HG03571 (cell line): Measurements from ENCODE around the gene WHAMM.
"Not testable (repeated sequence)": the region's sequence is repeated elsewhere in the genome, so short reads cannot be mapped to it uniquely, and the experiment has no call there.

Experiments
- ATAC-seq: cut with Tn5 transposase; IDR thresholded peaks from one replicate; pipeline ENCODE4 v1.9.1; 2021; ENCODE audit not compliant: unreplicated experiment

WHAMM gene, protein sequence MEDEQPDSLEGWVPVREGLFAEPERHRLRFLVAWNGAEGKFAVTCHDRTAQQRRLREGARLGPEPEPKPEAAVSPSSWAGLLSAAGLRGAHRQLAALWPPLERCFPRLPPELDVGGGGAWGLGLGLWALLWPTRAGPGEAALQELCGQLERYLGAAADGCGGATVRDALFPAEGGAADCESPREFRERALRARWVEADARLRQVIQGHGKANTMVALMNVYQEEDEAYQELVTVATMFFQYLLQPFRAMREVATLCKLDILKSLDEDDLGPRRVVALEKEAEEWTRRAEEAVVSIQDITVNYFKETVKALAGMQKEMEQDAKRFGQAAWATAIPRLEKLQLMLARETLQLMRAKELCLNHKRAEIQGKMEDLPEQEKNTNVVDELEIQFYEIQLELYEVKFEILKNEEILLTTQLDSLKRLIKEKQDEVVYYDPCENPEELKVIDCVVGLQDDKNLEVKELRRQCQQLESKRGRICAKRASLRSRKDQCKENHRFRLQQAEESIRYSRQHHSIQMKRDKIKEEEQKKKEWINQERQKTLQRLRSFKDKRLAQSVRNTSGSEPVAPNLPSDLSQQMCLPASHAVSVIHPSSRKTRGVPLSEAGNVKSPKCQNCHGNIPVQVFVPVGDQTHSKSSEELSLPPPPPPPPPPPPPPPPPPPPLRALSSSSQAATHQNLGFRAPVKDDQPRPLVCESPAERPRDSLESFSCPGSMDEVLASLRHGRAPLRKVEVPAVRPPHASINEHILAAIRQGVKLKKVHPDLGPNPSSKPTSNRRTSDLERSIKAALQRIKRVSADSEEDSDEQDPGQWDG

DNA sequence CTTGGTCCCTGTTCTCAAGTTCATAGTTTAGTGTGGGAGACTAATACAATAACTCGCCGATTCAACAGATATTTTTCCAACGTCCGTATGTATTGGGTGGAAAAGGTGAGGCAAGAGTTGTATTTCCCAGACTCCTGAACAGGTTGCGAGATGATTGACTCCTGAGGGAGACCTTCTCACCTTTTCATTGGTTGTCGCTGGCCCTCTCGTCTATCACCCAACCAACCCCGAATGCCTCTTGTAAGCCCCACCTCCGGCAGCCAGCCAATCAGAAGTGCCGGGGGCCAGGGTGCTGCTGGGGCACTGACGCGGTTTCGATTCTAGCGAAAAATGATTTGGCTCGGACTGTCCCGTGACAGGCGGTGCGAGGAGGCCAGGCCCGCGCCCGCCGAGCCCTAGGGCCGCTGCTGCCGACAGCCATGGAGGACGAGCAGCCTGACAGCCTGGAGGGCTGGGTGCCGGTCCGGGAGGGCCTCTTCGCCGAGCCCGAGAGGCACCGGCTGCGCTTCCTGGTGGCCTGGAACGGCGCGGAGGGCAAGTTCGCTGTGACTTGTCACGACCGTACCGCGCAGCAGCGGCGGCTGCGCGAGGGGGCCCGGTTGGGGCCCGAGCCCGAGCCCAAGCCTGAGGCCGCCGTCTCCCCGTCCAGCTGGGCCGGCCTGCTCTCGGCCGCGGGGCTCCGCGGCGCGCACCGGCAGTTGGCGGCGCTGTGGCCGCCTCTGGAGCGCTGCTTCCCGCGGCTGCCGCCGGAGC, at the start of gene WHAMM:
TSS of gene WHAMM (plus strand) at position 321 of the 753 bp plus-strand sequence. CDS start at position 420, 99 bp downstream.
- ATAC-seq = peak; percentile 76

DNA sequence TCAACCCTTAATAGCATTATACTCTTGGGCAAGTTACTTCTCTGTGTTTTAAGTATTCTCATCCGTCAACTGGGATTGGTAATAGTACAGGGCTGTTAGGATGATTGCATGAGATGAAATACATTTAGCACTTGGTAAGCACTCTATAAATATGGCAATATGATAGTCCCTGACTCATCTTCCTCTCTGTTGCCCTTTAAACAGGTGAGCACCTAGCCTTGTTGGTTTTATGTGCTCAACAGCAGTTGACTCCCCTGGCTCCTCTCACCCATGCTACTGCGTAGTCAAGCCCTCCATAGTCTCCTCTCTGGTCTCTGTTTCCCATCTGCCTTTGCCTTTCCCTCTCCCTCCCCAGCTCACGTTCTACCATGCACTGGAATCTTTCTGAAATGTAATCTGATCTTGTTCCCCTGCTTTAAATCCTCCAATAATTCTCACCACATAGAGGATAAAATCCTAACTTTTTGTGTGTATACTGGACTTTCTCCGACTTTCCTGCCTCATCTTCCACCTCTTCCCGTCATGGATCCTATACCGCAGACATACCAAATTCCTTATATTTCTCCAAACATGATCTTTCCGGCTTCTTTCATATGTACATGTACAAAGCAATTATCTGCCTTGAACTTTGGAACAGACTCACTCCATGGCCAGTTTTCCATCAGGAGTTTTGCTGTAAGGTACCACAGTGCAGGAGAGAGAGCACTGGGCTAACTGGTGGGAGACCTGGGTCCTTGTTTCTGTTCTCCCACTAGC, 45.9 kb upstream of the WHAMM start:
- no peak for ATAC-seq

DNA sequence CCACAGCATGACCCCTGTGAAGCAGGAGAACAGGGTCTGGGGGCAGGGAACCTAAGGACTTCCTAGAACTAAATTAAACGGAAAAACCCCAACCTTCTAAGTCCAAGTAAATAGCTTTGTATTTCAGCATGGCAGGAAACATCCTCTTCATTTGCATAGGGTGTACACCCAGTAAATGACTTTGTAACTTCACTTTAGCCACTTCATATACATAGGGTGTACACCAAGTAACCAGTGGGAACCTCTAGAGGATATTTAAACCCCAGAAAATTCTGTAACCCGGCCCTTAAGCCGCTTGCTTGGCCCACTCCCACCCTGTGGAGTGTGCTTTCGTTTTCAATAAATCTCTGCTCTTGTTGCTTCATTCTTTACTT, 45.3 kb upstream of the WHAMM start:
- no peak for ATAC-seq

DNA sequence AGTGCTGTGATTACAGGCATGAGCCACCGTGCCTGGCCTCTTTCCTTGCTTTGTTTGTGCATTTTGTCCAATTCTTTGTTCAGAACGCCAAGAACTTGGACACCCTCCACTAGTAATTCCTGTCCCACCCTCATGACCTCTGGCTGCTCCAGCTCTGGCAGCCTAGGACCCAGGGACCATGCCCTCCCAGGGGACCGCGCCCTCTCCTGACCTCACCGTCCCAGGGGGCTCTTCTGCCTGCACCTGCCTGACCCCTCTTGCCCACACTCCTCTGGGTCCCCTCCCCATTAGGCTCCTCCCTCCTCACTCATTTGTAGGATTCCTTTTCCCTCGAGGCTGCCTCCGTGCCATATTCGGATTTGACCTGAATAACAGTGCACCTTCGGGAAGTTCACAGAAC, 44.7 kb upstream of the WHAMM start:
- no peak for ATAC-seq

DNA sequence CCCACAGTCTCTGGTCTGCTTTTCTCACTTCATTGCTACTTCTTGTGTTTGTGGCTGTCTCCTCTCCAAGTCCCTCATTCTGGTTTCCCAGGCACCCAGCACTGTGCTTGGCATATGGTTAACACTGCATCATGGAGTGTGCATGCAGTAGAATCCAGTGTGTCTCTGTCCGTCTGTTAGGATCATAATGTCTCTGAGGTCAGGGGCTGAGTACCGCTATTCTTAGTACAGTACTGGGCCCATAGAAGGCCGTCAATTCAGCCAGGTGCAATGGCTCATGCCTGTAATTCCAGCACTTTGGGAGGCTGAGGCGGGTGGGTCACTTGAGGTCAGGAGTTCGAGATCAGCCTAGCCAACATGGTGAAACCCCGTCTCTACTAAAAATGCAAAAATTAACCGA, 43.2 kb upstream of the WHAMM start:
- ATAC-seq = not testable (repeated sequence)

DNA sequence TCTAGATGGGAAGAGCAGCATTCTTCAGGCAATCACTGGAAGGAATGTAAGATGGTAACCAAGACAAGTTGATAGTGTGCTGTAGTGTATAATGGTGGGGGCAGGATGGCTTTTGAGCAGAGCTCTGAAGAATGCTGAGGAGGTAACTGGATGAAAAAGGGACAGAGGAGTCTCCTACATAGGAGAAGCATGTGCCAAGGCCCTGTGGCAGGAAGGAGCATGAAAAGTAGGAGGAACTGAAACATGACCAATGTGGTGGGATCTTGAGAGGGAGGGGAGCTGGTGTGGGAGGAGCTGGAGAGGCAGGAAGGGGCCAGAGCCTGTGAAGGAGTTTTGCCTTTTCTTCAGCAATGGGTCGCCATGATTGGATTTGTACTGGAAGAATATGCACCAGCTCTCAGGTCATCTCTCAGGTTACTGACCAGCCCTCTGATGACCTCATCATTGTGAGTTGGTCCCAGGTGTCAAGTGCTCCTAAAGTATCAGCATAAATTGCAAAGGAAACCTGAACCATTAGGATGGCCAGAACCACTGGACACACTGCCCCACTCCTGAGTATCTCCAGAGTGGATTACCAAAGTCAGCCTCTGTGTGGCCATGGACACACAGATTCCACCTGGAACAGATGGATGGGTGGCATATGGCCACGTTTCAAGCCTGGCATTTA, 42.1 kb upstream of the WHAMM start:
- ATAC-seq = no peak

DNA sequence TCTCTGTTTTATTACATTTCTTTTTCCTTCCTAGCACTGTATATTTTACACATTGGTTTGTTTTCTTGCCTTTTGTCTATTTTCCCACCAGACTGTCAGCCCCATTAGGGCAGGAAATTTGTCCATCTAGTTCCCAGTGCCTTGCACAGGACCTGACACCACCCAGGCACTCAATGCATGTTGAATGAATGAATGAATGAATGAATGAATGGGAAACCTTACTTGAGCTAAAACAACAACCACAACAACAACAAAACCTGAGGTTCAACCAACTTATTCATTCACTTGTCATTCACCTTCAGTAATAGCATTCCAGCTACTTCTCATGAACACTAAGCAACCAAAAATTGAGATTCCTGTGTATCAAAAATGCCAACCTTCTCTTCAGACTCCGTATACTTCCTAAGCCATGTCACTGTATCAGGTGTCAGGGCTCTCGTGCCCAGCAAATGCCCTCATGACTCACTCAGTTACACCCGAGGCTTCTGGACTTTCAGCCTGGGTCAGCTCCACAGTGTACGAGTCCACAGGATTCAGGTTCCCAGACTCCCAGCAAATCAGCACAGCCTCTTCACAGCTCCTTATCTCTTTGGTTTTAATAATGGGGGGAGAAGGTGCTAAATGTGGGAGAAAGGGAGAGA, 40.9 kb upstream of the WHAMM start:
- no peak for ATAC-seq

DNA sequence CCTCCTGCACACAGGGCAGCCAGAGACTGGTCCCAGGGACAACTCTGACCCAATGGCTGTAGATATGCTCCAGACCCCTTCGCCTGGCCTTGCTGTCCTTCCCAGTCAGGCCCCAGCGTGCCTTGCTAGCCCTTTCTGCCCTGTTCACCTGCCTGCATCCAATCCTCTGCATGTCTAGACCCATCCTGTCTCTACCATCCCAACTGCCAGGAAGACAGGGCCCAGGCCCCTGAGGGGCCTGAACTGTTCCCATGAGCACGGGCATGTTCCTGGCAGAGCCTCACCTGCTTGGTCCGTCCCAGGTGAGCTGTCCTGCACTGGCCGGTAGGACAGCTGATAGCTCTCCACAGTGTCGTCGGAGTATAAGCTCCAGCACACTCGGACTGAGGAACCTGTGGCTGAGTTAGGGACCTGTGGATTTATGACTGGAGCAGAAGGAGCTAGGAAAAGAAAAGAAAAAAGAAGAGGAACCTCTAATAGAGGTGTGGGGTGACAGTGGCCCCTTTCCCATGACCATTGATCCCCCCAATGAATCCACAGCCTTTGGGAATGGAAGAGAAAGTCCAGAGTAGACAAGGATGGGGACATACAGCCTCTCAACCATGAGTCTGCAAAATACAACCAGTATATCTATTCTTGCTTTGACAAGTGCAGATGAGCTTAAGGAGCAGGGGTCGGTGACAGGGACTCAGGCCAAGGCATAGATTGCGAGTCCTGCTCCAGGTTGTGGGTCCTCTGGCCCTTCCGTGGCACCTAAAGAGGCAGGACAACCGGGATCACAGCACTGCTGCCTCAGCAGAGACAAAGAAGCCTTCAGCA, 37.4 kb upstream of the WHAMM start:
- no peak for ATAC-seq

DNA sequence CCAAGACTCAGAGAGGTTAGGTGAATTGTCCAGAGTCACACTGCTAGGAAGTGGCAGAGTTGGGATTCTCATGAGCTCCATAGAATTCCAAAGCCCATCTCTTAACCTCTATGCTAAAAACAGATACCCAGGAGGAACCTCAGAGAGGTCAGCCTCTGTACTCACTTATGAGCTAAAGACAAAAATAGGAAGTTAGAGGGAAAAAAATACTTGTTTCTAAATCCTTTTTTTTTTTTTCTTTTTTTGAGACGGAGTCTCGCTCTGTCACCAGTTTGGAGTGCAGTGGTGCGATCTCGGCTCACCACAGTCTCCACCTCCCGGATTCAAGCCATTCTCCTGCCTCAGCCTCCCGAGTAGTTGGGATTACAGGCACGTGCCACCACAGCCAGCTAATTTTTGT, 34.9 kb upstream of the WHAMM start:
- ATAC-seq = no peak

DNA sequence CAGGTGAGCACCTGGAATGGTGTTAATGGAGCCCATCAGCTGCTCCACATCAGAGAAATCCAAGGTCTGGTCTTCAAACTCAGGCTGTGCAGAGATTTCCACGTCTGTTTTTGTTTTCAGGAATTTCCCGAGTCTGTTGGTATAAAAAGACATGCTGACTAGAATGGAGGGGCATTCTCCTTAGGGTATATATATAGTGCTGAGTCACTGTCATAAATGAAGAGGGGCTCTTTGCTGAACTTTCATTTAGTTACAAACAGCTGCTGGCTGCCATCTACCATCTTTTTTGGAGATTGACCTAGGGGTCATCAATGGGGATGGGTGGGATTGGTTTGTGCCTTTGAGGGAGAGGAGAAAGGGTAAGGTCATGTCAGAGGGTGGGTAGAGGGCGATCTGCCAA, 30.7 kb upstream of the WHAMM start:
- no peak for ATAC-seq

DNA sequence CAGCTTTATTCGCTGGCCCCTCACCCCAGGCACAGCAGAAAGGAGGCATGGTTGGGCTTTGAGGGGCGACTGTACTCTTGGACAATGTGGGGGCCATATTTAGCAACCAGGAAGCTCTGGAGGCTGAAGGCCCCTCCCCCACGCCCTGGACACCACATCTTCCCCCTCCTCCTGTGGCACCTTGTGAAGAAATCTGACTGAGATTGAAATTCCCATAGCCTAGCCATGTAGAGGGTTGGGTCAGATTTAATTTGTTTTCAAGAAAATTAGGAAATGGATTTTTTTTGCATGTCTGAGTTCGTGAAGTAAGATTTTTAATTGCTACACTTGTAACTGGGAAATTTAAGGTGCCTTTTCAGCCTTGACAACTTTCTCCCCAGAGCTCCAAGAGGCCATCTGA, 28.1 kb upstream of the WHAMM start:
- ATAC-seq = no peak

DNA sequence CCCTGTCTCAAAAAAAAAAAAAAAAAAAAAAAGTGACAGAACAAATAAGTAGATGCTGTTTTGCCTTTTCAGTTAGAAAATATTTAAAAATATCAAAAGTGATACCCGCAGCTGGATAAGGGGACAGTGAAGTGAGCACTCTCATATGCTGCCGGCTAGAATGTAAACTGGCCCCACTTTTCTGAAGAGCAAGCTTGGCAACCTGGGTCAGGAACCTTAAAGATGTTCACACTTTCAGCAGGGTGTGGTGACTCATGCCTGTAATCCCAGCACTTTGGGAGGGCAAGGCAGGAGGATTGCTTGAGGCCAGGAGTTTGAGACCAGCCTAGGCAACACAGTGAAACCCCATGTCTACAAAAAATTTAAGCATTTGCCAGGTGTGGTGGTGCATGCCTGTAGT, 20.9 kb upstream of the WHAMM start:
- no peak for ATAC-seq

DNA sequence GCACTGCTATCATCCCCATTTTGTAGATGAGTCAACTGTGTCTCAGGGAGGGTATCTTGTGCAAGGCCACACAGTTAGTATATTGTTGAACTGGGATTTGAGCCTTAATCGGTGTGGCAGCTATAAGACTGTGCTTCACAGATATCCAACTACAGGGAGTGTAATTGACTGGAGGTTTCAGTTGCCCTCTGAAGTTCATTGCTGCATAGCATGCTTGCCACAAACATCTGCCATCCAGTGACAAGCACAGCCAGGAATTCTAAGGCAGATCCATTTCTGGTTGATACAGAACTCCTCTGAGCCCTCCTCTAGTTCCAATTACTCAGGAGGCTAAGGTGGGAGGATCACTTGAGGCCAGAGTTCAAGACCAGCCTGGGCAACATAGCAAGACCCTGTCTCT, 19.9 kb upstream of the WHAMM start:
- ATAC-seq = no peak

DNA sequence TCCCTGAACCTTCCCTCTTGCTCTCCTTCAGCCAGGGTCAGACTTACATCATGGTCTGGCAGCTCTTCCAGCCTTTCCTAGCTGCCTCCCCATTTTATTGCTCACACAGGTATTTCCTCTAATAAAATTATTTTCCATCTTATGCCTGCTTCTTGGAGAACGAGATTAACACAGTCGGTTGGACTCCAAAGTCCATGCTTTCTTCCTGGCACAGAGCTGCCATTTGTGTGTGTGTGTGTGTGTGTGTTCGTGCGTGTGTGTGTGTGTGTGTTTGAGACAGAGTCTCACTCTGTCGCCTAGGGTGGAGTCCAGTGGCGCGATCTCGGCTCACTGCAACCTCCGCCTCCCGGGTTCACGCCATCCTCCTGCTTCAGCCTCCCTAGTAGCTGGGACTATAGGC, 19.1 kb upstream of the WHAMM start:
- no peak for ATAC-seq

DNA sequence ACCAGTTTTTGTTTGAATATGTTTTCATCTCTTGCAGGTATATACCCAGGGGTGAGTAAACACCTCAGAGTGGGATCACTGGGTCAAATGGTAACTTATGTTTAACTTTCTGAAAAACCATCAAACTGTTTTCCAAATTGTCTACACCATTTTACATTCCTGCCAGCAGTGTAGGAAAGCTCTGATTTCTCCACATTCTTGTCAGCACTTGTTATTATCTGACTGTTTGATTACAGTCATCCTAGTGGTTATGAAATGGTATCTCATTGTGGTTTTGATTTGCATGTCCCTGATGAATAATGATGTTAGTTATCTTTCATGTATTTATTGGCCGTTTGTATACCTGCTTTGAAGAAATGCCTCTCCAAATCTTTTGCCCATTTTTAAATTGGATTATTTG, 17.4 kb upstream of the WHAMM start:
- ATAC-seq = no peak

DNA sequence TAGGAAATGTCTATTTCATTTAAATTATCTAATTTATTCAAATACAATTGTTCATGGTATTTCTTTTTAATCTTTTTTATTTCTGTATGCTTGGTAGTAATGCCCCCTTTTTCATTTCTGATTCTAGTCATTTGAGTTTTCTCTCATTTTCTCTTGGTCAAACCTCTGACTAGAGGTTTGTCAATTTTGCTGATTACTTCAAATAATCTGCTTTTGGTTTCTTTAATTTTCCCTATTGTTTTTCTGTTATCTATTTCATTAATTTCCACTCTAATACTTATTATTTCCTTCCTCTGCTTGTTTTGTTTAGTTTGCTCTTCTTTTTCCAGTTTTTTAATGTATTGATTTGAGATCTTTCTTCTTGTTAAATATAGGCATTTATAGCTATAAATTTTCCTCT, 15.7 kb upstream of the WHAMM start:
- no peak for ATAC-seq

DNA sequence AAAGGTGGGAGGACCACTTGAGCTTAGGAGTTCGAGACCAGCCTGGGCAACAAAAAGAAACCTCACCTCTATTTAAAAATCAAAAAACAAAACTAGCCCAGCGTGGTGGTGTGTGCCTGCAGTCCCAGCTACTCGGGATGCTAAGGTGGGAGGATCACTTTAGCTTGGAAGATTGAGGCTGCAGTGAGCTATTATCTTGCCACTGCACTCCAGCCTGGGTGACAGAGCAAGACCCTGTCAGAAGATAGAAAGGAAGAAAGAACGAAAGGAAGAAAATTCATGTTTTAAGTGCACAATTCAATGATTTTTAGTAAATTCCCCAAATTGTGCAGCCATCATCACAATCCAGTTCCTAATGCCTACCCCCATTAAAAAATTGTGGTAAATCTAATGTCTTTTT, 11.3 kb upstream of the WHAMM start:
- ATAC-seq = no peak

DNA sequence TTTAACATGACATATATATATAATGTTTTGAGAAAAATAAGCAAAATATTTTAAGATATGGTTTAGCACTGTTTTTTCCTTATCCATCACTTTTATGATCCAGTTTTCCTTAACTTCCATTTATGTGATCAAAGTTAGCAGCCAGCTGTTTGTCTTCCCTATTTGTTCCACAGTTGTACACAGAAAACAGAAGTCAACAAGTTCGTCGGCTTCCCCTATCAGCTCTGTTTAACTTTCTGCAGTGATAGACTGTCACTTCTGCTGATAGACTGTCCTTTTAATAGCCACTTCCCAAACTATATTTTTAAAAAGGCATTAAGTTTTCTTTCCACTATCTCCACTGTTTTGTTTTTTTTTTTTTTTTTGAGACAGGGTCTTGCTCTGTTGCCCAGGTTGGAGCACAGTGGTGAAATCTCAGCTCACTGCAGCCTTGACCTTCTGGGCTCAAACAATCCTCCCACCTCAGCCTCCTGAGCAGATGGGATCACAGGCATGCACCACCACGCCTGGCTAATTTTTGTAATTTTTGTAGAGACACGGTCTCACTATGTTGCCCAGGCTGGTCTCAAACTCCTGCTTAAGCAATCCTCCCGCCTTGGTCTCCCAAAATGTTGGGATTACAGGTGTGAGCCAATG, 10.8 kb upstream of the WHAMM start:
- no peak for ATAC-seq
